SK-N-SH (cell line): ENCODE results near the gene VIPR2.

ENCODE experiments used
- EP300 ChIP-seq, 2 experiments: IDR thresholded peaks; 2 replicates each; pipeline versions ENCODE4 v1.4.0 to v1.6.1; 2012; ENCODE audit warnings: borderline replicate concordance in 1 of 2, low read depth in 1 of 2, low read length in 1 of 2
- EZH2phosphoT487 ChIP-seq: fragments of 200-600 bp; sonication (generic); IDR thresholded peaks from 2 replicates; pipeline ENCODE4 v1.6.1; 2017; ENCODE audit warnings: low read depth, mixed run types, mild to moderate bottlenecking, antibody characterized with exemption, moderate library complexity, borderline replicate concordance
- RCOR1 ChIP-seq: fragments of 150-350 bp; IDR thresholded peaks from 2 replicates; pipeline ENCODE4 v1.6.1; 2017; ENCODE audit warnings: antibody characterized with exemption, low read length
- RFX5 ChIP-seq: IDR thresholded peaks from 2 replicates; pipeline ENCODE4 v1.6.1; 2012; ENCODE audit warnings: mild to moderate bottlenecking, improper control_type of control experiment, low read length
- YY1 ChIP-seq: IDR thresholded peaks from 2 replicates; pipeline ENCODE4 v1.4.0; 2012; ENCODE audit warnings: low read depth, mild to moderate bottlenecking
- TF ChIP-seq, protein P1 (sequence below): fragments of 150-350 bp; IDR thresholded peaks from 2 replicates; pipeline ENCODE4 v1.6.1; 2016; ENCODE audit warnings: mild to moderate bottlenecking, low read depth, low read length
- TF ChIP-seq, protein P2 (sequence below): fragments of 200-600 bp; sonication (generic); IDR thresholded peaks from 2 replicates; pipeline ENCODE4 v1.6.1; 2017; ENCODE audit warnings: antibody characterized with exemption, mild to moderate bottlenecking, moderate library complexity
- TF ChIP-seq, protein P3 (sequence below): IDR thresholded peaks from 2 replicates; pipeline ENCODE4 v1.6.1; 2012; ENCODE audit warnings: mild to moderate bottlenecking, low read depth, low read length, moderate library complexity
- TF ChIP-seq, protein P4 (sequence below): IDR thresholded peaks from 2 replicates; pipeline ENCODE4 v1.4.0; 2012; ENCODE audit warnings: low read depth, borderline replicate concordance
- TF ChIP-seq, protein P5 (sequence below): IDR thresholded peaks from 2 replicates; pipeline ENCODE4 v1.4.0; 2012; ENCODE audit warnings: low read depth

DNA sequence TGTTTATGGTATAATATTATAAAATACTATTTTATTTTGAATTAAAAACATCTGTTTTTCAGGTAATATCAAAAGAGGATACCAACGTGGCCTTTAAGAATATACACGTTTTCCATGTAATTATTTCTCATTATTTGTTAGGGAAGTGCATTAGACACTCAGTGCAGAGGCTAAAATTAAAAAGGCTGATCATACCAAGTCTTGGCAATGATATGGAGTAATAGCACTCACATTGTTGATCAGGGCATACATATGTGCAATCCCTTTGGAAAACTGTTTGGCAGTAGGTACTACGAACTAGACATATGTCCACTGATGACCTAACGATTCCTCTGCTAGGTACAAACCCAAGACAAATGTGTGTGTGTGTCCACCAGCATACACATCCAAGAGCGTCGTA lies 20.7 kb upstream of the VIPR2 start:
- TF ChIP-seq RCOR1: no peak
- TF ChIP-seq, protein P1, sequence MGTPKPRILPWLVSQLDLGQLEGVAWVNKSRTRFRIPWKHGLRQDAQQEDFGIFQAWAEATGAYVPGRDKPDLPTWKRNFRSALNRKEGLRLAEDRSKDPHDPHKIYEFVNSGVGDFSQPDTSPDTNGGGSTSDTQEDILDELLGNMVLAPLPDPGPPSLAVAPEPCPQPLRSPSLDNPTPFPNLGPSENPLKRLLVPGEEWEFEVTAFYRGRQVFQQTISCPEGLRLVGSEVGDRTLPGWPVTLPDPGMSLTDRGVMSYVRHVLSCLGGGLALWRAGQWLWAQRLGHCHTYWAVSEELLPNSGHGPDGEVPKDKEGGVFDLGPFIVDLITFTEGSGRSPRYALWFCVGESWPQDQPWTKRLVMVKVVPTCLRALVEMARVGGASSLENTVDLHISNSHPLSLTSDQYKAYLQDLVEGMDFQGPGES: no peak
- TF ChIP-seq, protein P2, sequence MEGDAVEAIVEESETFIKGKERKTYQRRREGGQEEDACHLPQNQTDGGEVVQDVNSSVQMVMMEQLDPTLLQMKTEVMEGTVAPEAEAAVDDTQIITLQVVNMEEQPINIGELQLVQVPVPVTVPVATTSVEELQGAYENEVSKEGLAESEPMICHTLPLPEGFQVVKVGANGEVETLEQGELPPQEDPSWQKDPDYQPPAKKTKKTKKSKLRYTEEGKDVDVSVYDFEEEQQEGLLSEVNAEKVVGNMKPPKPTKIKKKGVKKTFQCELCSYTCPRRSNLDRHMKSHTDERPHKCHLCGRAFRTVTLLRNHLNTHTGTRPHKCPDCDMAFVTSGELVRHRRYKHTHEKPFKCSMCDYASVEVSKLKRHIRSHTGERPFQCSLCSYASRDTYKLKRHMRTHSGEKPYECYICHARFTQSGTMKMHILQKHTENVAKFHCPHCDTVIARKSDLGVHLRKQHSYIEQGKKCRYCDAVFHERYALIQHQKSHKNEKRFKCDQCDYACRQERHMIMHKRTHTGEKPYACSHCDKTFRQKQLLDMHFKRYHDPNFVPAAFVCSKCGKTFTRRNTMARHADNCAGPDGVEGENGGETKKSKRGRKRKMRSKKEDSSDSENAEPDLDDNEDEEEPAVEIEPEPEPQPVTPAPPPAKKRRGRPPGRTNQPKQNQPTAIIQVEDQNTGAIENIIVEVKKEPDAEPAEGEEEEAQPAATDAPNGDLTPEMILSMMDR: no peak
- no peak for TF ChIP-seq EZH2phosphoT487
- TF ChIP-seq, protein P3, sequence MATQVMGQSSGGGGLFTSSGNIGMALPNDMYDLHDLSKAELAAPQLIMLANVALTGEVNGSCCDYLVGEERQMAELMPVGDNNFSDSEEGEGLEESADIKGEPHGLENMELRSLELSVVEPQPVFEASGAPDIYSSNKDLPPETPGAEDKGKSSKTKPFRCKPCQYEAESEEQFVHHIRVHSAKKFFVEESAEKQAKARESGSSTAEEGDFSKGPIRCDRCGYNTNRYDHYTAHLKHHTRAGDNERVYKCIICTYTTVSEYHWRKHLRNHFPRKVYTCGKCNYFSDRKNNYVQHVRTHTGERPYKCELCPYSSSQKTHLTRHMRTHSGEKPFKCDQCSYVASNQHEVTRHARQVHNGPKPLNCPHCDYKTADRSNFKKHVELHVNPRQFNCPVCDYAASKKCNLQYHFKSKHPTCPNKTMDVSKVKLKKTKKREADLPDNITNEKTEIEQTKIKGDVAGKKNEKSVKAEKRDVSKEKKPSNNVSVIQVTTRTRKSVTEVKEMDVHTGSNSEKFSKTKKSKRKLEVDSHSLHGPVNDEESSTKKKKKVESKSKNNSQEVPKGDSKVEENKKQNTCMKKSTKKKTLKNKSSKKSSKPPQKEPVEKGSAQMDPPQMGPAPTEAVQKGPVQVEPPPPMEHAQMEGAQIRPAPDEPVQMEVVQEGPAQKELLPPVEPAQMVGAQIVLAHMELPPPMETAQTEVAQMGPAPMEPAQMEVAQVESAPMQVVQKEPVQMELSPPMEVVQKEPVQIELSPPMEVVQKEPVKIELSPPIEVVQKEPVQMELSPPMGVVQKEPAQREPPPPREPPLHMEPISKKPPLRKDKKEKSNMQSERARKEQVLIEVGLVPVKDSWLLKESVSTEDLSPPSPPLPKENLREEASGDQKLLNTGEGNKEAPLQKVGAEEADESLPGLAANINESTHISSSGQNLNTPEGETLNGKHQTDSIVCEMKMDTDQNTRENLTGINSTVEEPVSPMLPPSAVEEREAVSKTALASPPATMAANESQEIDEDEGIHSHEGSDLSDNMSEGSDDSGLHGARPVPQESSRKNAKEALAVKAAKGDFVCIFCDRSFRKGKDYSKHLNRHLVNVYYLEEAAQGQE: no peak
- no peak for TF ChIP-seq YY1
- no peak for TF ChIP-seq RFX5
- TF ChIP-seq, protein P4, sequence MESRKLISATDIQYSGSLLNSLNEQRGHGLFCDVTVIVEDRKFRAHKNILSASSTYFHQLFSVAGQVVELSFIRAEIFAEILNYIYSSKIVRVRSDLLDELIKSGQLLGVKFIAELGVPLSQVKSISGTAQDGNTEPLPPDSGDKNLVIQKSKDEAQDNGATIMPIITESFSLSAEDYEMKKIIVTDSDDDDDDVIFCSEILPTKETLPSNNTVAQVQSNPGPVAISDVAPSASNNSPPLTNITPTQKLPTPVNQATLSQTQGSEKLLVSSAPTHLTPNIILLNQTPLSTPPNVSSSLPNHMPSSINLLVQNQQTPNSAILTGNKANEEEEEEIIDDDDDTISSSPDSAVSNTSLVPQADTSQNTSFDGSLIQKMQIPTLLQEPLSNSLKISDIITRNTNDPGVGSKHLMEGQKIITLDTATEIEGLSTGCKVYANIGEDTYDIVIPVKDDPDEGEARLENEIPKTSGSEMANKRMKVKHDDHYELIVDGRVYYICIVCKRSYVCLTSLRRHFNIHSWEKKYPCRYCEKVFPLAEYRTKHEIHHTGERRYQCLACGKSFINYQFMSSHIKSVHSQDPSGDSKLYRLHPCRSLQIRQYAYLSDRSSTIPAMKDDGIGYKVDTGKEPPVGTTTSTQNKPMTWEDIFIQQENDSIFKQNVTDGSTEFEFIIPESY: no peak
- TF ChIP-seq, protein P5, sequence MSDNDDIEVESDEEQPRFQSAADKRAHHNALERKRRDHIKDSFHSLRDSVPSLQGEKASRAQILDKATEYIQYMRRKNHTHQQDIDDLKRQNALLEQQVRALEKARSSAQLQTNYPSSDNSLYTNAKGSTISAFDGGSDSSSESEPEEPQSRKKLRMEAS: no peak
- no peak for TF ChIP-seq EP300 (IDR thresholded peaks at IDR 0.05; ENCODE audit: borderline replicate concordance in 1 of 2, low read depth in 1 of 2, low read length in 1 of 2)
